GM21360 (cell line): ENCODE measurements around the gene C2CD2L.
"Not testable (repeated sequence)": the region's sequence is repeated elsewhere in the genome, so short reads cannot be mapped to it uniquely, and the experiment has no call there.

ENCODE experiments used
- ATAC-seq: cut with Tn5 transposase; IDR thresholded peaks from one replicate; pipeline ENCODE4 v1.9.1; 2021; ENCODE audit warnings: mild to moderate bottlenecking, moderate library complexity; ENCODE audit not compliant: unreplicated experiment

C2CD2L gene

DNA sequence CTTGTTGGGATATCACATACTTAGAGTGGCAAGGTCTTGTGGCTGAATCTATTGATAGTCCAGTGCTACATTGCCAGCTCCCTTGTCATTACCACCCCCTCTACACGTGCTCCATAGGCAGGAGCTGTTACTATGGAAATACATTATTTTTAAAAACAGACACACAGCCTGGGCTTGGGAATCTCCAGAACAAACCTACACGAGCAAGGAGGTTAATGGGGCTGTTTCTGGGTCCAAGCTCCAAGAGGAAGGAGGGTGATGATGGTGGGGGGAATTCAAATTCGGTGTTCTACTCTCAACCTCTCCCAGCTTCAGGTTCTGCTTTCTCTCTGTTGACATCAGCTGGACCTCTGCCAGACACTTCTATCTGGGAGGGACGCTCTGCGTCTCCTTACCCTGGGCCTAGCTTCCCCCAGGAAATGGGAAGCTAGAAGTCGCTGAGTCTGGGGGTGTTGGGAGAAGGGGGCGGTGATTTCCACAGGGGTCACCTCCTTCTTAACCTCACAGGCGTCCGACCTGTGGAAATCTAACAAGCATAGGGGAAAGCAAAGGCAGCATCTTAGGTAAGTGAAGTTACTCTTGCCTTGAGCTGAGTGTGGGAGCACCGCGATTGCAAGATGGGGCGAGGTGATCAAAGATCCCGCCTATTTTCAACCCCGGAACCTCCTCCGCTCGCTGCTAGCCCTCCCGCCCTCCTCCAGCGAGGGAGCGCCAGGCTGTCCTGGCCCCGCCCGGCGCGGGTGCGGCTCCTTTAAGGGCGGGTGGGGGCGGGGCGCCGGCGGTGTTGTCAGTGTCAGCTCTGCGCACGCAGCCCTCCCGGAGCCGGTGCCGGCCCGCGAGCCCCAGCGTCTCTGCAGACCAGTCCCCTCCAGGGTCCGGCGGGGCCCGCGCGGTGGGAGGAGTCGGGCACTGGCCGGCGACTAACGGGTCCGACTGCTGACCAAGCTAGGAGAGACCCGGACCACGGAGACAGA is at the start of gene C2CD2L:
Gene C2CD2L (plus strand): TSS at position 781 of the 974 bp plus-strand sequence. CDS start 398 bp downstream, outside the sequence.
- ATAC-seq = peak; percentile 65

GRCh38 chr11:119059128-119059527 is 48.0 kb upstream of the C2CD2L start:
- ATAC-seq = not testable (repeated sequence)

DNA sequence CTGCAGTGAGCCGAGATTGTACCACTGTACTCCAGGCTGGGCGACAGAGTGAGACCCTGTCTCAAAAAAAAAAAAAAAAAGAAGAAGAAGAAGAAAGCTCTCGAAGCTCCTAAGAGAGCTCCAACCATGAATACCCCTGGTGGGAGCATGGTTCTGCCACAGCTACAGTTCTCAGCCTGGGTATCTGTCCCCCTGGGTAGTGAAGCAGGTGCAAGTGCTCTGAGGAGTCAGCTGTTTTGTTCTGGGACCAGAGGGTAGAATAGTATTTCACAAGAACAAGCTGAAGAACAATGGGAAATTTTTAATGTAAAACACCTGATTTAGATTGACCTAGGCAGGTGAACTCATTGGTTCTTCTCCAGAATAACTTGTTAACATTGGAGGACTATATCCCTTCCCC is 45.9 kb upstream of the C2CD2L start:
- no peak for ATAC-seq

DNA sequence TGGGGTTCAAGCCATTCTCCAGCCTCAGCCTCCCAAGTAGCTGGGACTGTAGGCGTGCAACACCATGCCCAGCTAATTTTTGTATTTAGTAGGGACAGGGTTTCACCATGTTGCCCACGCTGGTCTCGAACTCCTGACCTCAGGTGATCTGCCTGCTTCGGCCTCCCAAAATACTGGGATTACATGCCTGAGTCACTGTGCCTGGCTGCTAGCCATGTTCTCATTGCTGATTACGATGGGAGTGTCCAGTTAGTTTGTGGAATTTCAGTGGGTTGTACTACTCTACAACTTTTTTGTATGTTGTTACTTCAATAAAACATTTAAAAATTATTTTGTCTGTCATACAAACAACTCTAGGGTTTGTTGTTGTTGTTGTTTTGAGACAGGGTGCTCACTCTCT is 44.4 kb upstream of the C2CD2L start:
- no peak for ATAC-seq

DNA sequence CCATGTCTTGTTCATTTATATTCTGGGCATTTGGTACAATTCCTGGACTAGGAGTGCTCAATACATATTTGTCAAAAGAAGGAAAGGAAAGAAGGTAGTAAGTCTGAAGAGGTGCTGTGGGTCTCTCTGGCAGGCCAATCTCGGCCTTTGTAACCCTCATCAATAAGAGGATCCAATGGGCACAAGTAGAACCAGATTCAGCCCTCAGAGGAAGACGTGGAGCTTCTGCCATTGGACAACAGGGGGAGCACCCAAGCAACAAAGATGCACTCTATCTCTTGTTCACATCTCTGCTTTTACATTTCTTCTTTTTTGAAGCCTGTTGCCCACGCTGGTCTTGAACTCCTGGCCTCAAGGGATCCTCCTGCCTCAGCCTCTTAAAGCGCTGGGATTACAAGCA is 41.8 kb upstream of the C2CD2L start:
- ATAC-seq = no peak

- peak; percentile 87 for ATAC-seq
Measured at GRCh38 chr11:119067371-119068222, 39.5 kb upstream of the C2CD2L start, which contains the start of gene VPS11. Gene VPS11 (plus strand): TSS chr11:119067818. CDS start chr11:119067824, 6 bp downstream.

DNA sequence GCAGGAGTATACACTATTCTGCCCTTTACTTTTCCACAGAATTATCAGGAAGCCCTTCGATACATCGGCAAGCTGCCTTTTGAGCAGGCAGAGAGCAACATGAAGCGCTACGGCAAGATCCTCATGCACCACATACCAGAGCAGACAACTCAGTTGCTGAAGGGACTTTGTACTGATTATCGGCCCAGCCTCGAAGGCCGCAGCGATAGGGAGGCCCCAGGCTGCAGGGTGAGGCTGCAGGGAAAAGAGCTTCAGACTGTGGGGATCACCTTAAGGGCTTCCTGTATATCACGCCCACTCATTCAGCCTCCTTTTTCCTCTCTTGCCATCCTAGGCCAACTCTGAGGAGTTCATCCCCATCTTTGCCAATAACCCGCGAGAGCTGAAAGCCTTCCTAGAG is 29.3 kb upstream of the C2CD2L start:
- ATAC-seq = no peak

GRCh38 chr11:119078675-119079420 is 28.3 kb upstream of the C2CD2L start:
- ATAC-seq = no peak

DNA sequence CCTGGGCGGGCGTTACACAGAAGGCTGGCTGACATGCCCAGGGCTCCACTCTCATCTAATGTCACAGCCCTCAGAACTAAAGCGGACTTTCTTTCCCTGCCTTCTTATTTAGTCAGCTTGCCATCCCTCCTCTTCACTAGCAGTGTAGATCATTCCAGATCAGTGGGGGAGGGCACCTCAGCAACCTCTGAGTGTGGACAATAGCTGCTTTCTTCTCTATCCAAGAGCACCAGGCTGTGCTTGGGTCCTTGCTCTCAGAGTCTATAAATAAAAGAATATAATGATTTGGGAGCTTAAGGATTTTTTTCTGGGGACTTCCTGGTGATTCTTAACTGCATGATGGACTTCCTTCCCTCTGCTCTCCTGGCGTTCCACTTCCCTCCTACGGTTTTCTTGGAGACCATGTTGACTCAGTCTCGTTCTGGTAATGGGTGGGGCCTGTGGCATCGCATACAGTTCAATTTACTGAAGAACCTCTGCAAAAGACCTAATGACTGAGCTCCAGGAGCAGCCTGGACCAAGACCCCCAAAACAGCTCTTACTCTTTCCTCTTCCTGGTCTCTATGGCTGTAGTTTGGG is 25.4 kb upstream of the C2CD2L start:
- no peak for ATAC-seq

GRCh38 chr11:119084663-119085436 is 22.3 kb upstream of the C2CD2L start, which contains the start of gene HMBS:
Gene HMBS (plus strand): TSS chr11:119084881. CDS start chr11:119085034, 153 bp downstream.
- ATAC-seq = peak; percentile 78

DNA sequence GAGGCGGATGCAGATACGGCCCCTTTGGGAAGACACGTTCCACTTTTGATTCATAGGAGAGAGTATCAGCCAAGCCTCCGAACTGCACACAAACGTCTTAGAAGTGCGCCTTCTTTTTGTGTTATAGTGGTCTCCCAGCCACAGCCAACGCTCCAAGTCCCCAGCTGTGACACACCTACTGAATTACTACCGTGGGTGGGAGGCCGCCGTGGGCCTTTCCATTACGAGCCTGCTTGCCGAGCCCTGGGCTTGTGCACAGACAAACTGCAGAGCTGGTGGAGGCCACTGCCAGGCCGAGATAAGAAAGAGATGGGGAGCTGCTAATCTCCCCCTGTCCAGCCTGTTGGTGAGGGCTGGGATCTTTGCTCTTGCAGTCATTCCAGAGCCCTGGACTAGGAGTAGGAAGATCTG is 21.7 kb upstream of the C2CD2L start:
- ATAC-seq = no peak

DNA sequence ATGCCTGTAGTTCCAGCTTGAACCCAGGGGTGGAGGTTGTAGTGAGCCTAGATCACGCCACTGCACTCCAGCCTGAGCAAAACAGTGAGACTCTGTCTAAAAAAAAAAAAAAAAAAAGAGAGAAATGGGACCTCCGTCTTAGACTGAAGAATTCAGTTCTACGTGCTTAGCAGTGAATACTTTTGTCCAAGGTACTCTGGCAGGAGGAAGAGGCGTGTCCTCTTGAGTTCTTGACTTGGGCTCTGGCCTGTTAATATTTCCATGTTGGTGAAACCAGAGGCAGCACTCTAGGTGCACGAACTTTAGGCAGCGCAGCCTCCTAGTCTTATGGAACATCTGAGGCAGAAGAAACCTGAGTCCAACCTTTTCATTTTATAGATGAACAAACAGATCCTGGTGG is 20.0 kb upstream of the C2CD2L start:
- ATAC-seq = no peak

DNA sequence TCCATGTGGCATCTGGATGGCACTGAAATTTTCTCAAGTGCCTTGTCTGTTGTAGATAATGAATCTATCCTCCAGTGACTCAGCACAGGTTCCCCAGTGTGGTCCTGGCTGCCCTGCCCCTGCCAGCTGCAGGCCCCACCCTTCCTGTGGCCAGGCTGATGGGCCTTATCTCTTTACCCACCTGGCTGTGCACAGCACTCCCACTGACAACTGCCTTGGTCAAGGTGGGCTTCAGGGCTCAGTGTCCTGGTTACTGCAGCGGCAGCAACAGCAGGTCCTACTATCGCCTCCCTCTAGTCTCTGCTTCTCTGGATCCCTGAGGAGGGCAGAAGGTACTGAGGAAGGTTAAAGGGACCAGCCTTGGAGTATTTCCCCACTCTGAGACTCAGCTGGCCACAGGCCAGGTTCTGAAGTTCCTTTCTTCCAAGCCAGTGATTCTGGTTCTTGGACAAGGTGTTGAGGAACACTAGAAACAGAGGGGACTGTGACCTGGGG is 19.4 kb upstream of the C2CD2L start:
- no peak for ATAC-seq

DNA sequence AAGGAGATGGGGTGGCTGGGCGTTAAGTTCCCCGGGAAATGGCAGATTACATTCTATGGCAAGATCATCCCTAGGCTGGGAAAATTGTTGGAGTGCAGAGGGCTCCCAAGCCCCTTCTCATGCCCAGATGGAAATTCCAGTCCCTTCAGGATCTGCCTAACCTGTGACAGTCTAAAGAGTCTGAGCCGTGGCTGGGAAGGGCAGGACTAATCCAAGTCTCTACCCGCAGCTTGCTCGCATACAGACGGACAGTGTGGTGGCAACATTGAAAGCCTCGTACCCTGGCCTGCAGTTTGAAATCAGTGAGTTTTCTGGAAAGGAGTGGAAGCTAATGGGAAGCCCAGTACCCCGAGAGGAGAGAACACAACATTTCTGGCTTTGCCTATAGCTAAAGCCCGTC is 18.7 kb upstream of the C2CD2L start:
- no peak for ATAC-seq

DNA sequence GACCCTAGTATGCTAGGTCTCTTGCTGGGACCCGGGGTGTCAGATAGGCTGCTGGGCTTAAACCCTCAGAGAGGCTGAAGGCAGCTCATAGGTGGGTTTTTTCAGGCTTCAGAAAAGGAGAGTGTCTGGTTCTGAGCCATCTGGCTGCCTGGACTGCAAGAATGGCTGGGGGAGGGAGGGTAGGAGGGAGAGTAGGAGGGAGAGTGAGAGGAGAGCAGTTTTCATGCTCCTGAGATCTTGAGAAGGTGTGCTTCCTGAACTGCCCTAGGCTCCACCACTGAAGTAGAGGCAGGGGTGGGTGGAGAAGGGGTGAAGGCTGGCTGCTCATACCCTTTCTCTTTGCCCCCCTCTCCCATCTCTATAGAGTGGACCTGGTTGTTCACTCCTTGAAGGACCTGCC is 17.8 kb upstream of the C2CD2L start:
- ATAC-seq = no peak

- no peak for ATAC-seq
Measured at GRCh38 chr11:119091178-119091577, 16.0 kb upstream of the C2CD2L start.

DNA sequence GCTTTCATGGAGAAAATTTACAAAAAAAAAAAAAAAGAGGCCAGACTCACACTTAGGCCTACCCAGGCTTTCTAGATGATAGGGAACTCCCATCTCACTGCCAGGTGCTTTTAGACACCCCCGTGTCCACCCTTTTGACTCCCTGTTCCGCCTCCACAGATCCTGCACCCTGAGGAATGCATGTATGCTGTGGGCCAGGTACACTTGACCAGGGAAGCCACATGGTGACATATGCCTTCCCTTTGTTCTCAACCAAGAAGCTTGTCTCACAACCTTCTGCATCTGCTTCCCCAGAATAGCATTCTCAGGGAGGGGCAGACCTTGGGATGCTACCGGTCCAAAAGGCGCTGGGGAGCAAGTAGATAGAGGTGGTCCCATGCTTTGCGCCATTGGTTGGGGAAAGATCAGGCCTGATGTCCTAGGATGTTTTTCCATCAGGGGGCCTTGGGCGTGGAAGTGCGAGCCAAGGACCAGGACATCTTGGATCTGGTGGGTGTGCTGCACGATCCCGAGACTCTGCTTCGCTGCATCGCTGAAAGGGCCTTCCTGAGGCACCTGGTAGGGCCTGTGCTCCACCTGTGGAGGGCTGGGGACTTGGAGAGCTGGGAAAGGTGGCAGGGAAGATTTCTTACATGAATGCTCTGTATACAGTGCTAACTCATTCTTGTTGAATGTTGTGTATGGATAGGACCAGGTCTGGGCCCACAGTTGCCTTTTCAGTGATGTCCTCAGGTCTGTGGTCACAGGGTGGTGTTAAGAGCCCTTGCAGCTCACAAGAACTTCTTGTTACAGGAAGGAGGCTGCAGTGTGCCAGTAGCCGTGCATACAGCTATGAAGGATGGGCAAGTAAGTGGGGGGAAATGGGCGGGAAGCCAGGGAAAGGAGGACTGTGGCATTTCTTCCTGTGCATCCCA is 14.9 kb upstream of the C2CD2L start:
- no peak for ATAC-seq
